HG03095 (cell line): Measurements from ENCODE around the gene IFITM2.

Experiments
- ATAC-seq: cut with Tn5 transposase; IDR thresholded peaks from one replicate; pipeline ENCODE4 v1.9.1; 2021; ENCODE audit warnings: moderate library complexity; ENCODE audit not compliant: unreplicated experiment

IFITM2 gene

GRCh38 chr11:292211-293121, 15.2 kb upstream of the IFITM2 start:
- ATAC-seq = no peak

DNA sequence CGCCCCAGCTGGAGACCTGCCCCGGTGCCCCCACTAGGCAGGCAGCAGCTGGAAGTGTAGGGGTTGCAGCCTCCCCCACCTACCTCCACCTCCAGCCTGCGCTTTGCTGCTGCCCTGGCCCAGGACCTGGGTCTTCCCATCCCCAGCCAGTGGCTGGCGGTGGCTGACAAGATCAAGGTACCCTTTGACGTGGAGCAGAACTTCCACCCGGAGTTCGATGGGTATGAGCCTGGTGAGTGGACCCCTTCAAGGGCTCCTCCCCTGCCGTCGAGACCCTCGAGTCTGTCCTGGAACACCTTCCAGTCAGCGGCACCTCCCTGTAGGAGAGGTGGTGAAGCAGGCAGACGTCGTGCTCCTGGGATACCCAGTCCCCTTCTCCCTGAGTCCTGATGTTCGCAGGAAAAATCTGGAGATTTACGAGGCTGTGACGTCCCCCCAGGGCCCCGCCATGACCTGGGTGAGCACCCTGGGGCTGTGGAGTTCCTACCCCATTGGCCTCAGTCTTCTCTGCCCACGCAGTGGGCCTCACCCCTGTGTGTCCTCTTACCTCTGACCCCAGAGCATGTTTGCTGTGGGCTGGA, 14.3 kb upstream of the IFITM2 start:
- ATAC-seq = no peak

GRCh38 chr11:293852-294661, 13.6 kb upstream of the IFITM2 start:
- ATAC-seq = no peak

DNA sequence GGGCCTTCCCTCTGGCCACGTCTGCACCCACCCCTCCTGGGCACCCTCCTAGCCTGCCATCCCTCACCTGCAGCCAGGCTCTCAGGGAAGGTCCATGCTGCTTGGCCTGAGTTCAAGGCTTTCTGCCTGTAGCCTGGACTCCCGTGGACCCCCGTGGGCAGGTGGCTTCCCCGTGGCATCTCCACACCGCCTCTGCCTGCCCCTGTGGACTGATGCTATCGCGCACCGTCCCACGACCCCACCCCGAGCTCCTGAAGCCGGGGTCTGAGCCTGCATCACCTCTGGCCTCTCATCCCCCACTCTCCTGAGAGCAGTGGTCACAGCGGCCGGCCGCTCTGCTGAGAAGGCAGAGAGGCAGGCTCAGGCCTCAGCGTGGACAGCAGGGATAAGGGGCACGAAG, 12.8 kb upstream of the IFITM2 start:
- ATAC-seq = no peak

- ATAC-seq = no peak
Observed at GRCh38 chr11:295351-296170, 12.1 kb upstream of the IFITM2 start.

DNA sequence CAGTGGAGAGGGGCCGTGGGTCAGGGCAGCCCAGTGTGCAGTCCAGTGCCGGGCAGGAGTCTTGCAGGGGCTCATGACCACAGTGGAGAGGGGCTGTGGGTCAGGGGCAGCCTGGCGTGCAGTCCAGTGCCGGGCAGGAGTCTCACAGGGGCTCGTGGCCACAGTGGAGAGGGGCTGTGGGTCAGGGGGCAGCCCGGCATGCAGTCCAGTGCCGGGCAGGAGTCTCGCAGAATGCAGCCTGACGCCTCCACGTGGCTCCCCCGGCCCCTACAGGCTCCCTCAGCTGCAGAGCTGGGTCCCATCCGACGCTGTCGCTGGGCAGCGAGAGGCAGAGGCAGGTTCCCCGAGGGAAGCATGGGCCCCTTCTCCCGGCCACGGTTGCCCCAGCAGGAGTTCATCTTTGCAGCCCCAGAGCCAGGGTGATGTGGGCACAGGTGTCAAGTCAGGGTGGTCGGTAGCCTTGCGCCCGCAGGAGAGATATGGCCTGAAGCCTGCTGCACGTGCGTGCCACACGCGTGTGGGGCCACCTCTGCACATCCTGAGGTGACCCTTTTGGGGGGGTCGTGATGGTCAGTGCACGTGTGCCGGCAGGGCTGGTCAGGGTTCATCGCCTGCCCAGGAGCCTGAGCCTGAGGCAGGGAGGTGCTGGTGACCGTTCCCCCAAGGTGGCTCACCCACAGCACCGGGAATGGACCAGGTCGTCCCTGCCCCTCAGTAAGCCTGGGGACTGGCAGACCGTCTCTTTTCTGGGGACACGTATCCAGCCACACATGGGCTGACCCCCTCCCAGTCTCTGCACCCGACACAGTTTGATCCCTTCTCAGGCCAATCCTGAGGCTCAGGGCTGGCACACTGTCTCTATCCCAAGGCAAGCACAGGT, 11.2 kb upstream of the IFITM2 start:
- ATAC-seq = no peak

DNA sequence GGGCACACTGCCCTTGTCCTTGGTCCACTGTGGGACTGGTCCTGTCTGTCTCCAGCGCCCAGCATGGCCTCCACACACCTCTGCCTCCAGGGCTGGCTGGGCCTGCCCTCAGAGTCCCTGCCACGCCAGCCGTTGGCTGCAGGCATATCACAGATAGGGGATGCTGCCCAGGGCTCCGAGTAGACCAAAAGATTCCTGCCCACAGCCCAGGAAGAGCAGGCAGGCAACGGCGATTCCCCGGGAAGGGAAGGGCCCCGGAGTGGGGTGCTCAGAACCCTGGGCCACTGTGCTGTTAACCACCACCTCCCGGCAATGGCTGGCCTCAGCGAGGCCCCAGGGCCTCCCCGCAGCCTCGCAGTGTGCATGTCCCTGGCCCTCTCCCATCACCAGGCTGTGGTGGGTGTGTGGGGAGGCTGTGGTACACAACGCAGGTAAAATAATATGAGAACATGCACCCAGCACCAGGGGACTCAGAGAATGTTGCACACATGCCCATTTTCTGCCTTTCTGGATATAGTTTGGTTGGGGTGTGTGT, 10.5 kb upstream of the IFITM2 start:
- ATAC-seq = no peak

GRCh38 chr11:297586-298405, 9.8 kb upstream of the IFITM2 start:
- no peak for ATAC-seq

GRCh38 chr11:298406-299065, 9.1 kb upstream of the IFITM2 start:
- ATAC-seq = no peak

DNA sequence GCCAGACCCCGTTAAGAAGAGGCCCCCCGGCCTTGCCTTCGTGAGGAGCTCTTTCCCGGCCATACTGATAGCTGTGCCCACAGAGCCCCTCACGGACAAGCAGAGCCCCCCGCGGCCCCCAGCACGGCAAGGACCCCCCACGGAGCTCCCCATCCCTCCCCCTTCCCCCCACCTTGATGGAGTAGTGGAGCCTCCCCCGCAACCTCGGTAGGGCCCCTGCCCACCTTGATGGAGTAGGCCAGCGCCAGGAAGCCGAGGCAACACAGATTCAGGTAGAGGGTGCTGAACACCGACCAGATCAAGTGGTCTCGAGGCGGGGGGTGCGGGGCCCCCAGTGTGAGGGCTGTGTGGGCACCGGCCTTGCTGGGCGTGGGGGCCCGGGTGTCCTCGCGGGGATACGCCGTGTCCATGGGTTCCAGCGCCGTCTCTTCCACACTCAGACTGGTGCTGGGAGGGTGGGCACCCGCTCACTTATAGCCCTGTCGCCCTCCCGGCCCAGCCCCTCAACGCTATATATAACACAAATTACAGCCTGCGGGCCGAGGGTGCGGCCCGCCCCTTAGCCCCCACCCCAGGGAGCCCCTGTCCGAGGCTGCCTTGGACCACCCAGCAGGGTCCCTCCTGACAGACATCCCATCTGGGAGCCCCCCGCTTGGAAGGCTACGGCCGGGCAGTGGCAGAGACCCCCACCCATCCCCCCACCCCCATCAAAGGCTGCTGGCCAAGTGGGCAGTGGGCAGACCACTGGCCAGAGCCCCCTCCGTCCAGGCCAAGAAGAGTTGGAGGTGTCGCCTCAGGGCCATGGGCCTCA, 8.3 kb upstream of the IFITM2 start, which contains the start of gene IFITM5:
IFITM5 (minus strand) TSS at position 446 of the 811 bp plus-strand sequence; CDS start at position 410, 36 bp downstream.
- no peak for ATAC-seq

GRCh38 chr11:299951-300735, 7.5 kb upstream of the IFITM2 start:
- ATAC-seq = no peak

DNA sequence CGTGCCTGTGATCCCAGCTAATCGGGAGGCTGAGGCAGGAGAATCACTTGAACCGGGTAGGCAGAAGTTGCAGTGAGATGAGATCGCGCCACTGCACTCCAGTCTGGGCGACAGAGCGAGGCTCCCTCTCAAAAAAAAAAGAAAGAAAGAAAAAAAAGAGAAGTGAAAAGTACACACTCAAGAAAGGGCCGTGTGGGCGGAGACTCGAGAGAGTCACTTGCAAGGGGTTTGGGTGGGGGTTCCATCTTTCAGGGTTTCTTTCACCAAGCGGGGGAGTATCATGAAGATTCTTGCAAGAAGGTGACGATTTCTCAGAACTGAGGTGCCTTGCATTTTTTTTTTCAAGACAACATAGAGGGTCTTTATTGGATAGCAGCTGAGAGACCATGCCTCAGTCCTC, 4.3 kb upstream of the IFITM2 start:
- no peak for ATAC-seq

- no peak for ATAC-seq
Observed at GRCh38 chr11:304061-304506, 3.5 kb upstream of the IFITM2 start.

- ATAC-seq = no peak
Observed at GRCh38 chr11:304915-305843, 2.4 kb upstream of the IFITM2 start.

DNA sequence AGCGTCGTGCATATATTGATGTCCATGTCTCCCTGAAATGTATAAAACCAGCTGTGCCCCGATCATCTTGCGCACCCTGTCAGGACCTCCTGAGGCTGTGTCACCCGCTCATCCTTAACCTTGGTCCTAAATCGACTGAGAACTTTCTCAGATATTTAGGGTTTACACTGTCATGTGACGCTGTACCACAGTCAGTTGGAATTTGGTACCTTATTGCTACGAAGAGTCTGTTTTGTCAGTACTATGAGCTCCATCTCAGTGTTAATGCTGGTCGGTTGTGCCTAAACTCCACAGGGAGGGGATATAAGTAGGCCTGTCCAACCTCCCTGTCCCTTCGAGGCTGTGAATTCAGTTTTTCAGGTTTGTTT, 1.8 kb upstream of the IFITM2 start:
- no peak for ATAC-seq
